WI38 (cell line): ENCODE measurements around the gene MRPS12.

ENCODE experiments used
- H3K4me3 ChIP-seq: 2 replicates; pipeline ENCODE4 v1.5.1; 2011; ENCODE audit warnings: low read depth, mild to moderate bottlenecking, control low read depth, low read length
- CTCF ChIP-seq: IDR thresholded peaks from 2 replicates; pipeline ENCODE4 v1.5.1; 2012; ENCODE audit warnings: low read depth, mild to moderate bottlenecking, control low read depth, low read length

MRPS12 gene

GRCh38 chr19:38901683-38902082 lies 29.1 kb upstream of the MRPS12 start:
- H3K4me3 ChIP-seq: no peak overlapping the region

GRCh38 chr19:38904581-38905539 lies 25.9 kb upstream of the MRPS12 start:
- TF ChIP-seq CTCF: no peak
- H3K4me3 ChIP-seq: no peak overlapping the region

More at GRCh38 chr19:38901683-38902082, 29.1 kb upstream of the MRPS12 start:
- TF ChIP-seq CTCF: no peak

- H3K4me3 ChIP-seq: no peak overlapping the region
- no peak for TF ChIP-seq CTCF
Observed at GRCh38 chr19:38905620-38906019, 25.1 kb upstream of the MRPS12 start.

- TF ChIP-seq CTCF: no peak
- H3K4me3 ChIP-seq: no peak overlapping the region
Observed at GRCh38 chr19:38907227-38907626, 23.5 kb upstream of the MRPS12 start.

GRCh38 chr19:38907670-38908069 lies 23.1 kb upstream of the MRPS12 start:
- H3K4me3 ChIP-seq: no peak overlapping the region
- TF ChIP-seq CTCF: no peak

GRCh38 chr19:38908911-38909310 lies 21.8 kb upstream of the MRPS12 start:
- no peak for TF ChIP-seq CTCF
- no peak overlapping the region for H3K4me3 ChIP-seq

- no peak overlapping the region for H3K4me3 ChIP-seq
- TF ChIP-seq CTCF: no peak
Observed at GRCh38 chr19:38910488-38910887, 20.3 kb upstream of the MRPS12 start.
